Ramos (cell line): Measurements from ENCODE around the gene COL4A2.

Experiments
- in situ Hi-C: fragments of 300-500 bp; cut with MboI; formaldehyde crosslinking; loops from one replicate; pipeline ENCODE4 v1.14.3; 2022; ENCODE audit warnings: low sequenced_read_pairs; ENCODE audit not compliant: unreplicated experiment

Gene COL4A2

DNA sequence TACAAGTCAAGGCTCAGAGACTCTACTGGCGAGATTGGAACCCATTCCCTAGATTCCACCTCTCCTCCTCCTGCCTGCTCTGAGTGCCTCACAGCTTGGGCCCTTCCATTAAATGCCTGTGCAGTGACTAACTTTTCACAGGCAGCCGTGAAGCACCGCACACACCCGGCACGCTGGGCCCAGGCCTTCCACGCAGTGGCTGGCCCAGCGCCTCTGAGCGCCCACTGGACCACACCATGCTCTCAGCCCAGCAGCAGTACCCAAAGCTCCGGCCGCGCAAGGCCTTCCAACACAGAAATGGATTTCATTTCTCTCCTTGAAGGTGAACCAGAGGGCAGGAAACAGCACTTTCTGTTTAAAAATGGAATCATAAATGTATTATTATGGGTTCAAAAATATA lies 228.4 kb downstream of the COL4A2 start:
- in situ Hi-C loops: no loop called here

DNA sequence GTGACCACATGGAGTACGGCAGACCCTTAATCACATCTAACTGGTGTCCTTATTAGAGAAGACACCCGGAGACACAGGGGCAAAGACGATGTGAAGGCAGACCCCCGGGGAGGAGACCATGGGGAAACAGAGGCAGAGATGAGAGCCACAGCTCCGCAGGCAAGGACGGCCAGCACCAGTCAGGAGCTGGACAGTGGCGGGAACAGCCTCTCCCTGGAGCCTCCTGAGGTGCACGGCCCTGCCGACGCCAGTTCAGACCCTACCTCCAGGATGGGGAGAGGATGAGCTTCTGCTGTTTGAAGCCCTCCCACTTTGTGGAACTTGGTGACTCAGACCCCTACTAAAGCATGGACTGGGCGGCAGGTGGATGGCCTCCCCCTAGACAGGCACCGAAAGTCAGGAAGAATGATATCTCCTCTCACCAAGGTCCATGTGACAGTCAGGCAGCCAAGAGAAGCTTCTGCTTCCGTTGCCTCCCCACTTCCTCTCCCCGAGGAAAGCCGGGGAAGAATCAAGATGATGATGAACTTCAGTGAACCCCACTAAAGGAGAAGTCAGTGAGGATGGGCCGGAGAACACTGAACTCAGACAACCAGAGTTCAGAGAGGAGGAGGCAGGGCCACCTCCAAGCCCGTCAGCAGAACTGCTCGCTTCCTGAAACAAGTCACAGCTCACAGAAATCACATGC lies 229.1 kb downstream of the COL4A2 start:
- in situ Hi-C loops: no loop called here

DNA sequence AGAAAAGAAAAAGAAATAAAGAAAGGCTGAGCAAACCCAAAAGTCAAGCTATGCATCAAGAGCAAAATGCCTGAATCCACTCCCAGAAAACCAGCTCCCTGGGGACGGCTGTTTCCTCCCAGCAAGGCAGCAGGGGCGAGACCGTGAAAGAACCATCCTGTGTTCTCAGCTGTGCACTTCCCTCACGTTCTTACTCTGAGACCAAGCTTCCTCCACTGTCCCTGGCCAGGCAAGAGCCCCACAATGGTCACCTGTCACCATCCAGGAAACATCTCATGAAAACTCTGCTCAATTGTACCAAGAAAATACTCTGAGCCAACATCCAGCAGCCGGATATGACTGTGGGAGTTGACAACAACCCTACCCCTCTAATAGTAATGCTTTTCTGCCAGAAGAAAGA lies 231.5 kb downstream of the COL4A2 start:
- in situ Hi-C loops: no loop called here

DNA sequence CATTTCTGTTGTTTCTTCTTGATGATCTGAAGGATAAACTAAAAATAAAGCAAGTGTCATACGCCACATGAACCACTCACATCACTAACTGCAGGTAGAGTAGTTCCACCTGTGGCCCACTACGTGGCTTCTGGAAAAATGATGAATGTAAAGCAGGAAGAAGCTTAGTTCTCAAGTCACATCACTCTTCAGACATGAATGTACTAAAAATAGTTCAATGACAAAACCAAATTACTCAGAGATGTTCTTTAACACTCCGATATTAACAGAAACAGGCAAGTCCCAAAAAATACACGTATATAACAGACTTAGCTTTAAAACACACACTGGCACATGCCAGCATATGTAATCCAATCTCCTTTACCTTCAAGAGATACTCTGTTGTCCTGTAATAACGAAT lies 232.8 kb downstream of the COL4A2 start:
- in situ Hi-C loops: no loop called here

DNA sequence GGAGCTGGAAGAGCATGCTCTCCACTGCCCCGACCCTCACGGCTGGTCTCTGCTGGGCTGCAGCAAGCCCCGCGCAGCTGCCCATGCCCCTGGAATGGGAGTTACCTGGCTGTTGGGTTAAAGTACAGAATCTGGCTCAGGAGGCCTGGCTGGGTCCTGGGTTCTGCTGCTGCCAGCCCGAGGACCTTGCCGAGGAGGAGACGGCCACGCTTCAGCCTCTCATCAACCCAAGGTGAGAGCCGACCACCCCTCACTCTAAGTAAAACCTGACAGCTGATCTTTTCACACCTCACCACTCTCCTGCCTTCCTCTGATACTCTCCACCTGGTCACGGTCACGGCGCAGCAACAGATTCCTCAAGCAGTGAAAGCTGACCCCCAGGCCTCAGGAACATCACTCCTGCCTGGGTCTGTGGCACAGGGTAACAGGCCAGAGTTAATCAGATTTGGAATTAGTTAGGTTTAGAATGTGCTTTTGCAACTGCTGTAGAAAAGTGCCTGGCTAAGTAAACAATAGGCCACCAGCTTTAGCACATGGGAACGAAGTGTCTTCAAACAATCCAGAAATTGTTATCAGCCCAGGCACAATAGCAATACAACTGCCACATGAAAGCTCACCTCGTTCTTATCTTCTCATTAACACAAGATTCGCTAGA lies 233.9 kb downstream of the COL4A2 start:
- in situ Hi-C loops: no loop called here

DNA sequence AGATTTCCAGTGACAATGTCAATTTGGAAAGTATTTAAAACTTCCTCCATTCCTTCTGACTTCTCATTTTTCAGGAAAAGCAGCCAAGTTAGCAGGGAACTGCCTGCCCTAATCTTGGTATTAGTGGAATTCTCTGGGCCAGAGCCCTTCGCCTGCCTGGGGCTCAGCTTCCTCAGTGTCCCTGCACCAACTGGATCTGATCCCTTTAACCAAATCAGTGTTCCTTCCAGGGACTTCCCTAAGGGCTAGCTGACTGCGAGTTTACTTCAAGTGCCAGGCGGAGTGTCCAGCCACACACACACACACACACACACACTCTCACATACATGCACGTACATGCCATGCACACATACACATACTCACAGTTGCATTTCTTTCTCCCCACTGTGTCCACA lies 234.4 kb downstream of the COL4A2 start:
- in situ Hi-C loops: no loop called here

DNA sequence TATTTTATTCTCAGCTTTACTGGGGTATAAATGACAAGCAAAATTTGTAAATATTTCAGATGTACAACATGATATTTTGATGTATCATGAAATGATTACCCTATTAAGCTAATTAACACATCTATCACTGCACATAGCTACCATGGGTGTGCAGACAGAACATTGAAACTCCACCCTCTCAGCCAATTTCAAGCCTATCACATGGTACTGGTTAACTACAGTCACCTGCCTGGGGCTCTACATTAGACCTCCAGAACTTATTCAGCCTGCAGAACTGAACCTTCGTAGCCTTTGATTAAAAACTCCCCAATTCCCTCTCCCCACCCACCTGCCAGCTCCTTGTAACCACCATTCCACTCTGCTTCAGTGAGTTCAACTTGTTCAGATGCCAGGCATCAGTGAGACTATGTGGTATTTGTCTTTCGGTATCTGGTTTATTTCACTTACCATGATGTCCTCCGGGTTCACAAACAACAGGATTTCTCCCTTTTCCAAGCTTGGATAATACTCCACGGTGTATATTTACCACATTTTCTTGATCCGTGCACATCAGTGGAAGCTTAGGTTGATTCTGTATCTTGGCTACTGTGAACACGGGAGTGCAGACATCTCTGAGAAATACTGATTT lies 235.2 kb downstream of the COL4A2 start:
- in situ Hi-C loops: no loop called here

DNA sequence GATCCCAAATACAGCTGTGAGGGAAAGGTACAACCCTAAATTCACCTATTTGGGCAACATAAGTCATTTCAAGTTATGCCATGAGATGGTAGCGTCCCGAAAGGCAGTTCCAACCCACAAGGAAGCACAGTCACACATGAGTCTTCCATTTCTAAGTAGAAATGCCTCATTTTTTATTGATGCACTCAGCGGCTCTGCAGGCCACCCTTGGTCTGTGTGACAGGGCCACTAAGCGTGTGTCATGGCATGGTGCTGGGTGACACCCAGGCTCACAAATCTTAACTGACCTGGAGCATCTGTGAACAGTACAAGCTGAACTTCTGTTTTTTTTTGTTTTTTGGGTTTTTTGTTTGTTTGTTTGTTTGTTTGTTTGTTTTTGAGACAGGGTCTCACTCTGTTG lies 239.3 kb downstream of the COL4A2 start:
- in situ Hi-C loops: no loop called here

DNA sequence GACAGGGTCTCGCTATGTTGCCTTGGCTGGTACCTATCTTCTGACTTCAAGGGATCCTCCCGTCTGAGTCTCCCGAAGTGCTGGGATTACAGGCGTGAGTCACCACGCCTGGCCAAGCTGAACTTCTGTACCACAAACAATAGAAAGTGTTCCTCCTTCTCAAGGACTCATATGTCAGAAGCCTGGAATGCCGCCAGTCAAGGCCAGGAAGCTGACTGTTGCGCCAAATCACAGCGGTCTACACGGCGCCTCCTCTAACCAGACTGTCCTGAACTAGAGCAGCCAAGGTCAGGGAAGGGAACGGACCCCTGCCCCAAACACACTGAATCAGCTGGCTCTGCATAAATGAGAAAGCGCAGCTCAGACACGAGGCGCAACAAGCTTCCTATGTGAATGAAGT lies 239.8 kb downstream of the COL4A2 start:
- in situ Hi-C loops: no loop called here

DNA sequence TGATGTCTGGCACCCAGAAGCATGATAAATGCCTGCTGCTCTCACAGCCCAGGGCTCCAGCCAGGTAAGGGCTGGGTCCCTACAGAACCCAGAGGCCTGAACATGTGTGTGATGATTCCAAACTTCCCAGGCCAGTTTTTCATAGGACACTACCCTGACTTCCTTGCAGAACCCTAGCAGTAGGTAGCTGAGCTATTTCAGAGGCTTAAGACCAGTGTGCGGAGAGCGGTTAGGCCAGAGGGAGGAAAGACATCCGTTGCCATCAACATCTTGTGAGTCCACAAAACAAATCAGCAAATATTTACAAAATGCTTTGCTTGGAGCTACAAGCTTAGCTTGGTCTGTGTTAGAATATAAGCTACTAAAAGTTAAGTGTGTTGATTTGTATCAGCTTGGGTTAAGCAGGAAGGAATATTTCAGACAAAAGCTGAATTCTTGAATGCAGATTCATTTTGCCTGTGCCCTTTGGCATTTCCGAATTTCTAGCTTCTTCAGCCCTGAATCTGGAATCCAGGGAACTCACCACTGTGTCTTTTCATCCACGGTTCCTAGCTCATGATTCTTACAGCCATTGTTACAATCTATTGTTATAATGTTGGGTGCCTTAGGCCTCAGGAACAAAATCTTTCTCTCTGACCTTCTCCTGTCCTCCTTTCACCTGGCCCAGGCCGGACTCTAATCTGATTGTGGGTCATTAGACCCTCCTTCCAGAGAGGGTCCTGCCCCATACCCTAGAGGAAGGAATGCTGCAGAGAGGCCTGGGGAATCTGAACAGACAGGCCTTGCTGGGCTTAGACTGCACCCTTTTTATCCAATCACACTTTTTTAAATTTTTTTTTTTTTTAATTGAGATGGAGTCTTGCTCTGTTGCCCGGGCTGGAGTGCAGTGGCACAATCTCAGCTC lies 242.1 kb downstream of the COL4A2 start:
- in situ Hi-C loops: no loop called here

DNA sequence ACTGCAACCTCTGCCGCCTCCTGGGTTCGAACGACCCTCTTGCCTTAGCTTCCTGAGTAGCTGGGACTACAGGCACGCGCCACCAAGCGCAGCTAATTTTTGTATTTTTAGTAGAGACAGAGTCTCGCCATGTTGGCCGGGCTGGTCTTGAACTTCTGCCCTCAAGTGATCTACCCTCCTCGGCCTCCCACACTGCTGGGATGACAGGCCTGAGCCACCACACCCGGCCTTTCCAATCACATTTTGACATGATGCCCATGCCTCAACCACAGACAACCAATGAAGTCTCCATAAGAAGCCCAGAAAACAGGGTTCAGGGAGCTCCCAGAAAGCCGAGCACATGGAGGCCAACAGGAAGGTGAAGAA lies 242.7 kb downstream of the COL4A2 start:
- in situ Hi-C loops: no loop called here

DNA sequence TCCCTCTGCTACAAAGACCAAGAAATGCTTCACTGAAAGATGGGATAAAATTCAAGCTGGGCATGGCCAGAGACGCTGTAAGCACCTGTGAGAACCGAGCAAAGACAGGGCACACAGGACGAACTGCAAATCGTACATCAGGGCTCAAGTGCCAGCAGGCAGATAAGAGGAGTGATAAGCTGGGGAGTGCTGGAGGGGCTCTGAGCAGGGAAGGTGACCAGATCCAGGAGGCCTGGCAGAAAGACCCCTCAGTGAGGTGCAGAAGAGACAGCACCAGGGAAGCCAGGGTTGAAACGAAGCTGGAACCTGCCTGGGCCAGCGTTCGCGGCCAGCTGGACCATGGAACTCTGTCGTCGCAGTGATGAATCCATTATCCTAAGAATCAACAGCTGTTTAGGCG lies 244.2 kb downstream of the COL4A2 start:
- in situ Hi-C loops: no loop called here

DNA sequence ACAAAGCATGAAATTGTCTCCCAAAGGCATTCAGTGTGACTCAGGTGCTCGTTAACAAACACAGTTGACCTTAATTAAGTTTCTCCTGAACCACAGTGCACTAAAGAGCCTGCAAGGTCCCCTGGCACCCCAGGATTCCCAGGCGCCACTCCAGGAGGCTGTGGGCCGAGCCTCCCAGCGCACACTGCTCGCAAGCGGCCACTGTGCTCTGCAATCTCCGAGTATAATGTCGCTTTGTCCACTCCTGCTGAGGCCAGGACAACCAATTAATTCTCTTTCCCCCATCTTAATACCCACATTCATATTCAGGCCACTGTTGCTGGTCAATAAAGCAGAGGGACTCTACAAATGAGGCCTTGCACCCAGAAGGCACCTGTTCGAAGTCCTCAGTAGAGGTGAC lies 245.7 kb downstream of the COL4A2 start:
- in situ Hi-C loops: no loop called here

DNA sequence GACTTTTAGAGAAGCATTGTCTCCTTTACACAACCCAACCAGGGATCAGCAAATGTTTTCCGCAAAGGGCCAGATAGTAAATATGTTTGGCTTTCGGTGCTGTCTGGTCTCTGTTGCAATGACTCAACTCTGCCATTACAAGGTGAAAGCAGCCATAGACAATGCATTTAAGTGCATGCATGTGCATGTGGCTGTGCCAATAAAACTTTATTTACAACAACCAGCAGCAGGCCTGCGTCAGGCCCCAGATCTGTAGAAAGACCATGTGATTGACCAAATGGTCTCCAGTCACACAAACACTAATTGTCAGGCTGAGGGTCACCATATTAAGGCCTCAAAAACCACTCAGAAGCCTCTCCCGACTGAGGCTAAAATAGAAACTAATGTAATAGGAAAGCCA lies 246.3 kb downstream of the COL4A2 start:
- in situ Hi-C loops: no loop called here

DNA sequence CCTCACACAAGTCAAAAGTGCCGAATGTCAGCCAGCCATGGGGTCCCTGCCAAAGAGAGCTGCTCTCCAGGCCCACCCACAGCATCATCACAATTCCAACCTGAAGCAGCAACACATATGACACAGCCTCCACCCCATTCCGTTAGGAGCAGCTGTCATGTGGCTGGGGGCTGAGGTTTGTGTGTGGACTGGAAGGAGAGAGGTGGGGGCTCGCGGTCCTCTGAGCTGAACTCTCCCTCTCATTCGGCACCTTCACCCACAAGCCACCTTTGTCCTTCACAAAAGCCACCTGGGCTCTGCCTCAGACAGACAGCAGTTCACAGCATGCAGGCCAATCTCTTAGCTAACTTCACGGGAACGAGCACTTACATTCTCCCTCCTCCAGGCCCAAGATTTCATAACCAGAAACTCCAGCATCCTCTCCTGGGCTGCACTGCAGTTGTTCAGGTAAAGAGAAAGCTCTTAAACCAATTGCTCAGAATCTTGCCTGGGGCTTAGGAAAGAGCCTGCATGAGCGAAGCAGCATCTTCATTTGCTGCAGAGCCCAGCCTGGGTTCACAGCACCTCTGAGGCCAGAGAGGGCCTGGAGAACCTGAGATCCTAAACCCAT lies 247.2 kb downstream of the COL4A2 start:
- in situ Hi-C loops: no loop called here

DNA sequence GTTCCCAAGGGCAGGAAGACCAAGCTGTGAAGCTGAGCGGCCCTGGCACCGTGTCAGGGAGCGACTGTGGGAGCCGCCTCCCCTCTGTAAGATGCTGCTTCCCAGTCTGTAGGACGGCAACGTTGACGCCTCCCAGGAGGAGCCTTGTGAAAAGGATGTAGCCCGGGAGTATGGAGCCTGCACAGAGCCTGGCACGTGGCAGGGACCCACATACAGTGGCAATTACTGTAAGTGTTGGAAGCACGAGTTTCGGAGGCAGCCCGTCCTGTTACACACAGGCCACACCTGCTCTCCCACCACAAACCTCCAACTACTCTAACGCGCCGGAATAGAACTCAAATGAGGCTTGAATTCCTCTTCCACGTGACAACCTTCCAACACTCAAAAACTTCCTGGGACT lies 247.9 kb downstream of the COL4A2 start:
- in situ Hi-C loops: no loop called here

DNA sequence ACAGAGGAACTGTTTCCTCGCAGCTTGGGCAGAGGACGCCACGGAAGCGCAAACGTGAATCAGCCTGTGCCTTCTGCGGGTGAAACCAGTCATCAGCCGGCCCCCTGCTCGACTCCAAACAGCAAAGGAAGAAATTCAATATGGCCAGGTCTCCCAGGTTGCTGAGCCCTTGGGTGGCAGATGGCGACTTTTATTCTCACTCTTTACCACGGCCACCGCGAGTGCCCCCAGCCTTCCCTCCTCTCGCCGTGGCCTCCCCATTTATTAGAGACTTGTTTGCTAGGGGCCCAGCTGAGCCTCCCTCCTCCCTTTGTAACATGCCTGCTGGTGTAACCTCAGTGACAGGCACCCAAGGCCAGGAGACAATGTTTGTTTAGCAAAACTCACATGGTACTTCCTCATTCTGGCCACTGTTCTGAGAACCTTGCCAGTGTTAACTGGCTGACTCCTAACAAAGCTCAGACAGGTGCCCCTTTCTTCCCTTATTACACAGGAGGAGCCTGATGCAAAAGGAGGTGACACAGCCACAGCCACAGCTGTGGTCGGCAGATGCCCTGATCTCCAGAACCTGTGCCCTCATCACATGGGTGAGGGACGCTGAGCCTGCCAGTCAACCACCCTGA lies 248.6 kb downstream of the COL4A2 start:
- in situ Hi-C loops: no loop called here

DNA sequence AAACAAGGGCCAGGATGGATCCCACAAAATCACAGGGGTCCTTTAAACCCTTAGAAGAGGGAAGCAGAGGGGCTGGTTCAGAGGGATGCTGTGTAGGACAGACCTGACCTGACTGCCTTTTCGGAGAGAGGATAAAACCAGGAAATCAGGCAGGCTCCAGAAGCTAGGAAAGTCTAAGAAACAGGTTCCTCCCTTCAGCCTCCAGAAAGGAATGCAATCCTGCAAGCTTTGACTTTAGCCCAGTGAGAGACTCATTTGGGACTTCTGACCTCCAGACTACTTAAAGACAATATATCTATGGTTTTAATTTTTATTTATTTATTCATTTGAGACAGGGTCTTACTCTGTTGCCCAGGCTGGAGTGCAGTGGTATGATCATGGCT lies 249.1 kb downstream of the COL4A2 start:
- in situ Hi-C loops: no loop called here

DNA sequence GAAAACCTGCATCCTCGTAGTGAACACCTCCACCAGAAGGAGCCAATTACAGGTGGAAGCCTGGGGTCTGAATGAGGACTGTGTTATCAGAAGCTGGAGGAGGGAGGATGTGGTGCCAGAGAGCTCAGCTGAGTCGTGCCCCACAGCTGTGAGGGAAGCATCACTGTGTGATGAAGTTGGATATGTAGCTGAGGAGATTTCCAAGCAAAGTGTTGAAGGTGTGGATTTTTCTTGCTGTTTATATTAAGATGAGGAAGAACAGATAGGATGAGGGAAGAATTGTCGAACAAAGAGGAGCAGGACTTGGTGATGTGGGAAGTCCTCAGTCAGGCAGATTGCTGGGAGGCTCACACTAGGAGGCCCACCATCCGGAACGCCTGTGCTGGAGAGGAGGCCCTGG lies 250.0 kb downstream of the COL4A2 start:
- in situ Hi-C loops: no loop called here
